KMS-11 (cell line): ENCODE results near the gene PLEKHM2.

Experiments
- H2AFZ ChIP-seq: fragments of 200-600 bp; sonication (generic); 2 replicates; pipeline ENCODE4 v1.6.1; 2016; ENCODE audit warnings: antibody characterized with exemption, mixed run types, low read depth
- H3K27ac ChIP-seq: fragments of 200-600 bp; sonication (generic); 2 replicates; pipeline ENCODE4 v1.6.1; 2016; ENCODE audit warnings: mild to moderate bottlenecking, mixed run types
- H3K27me3 ChIP-seq: fragments of 200-600 bp; sonication (generic); 2 replicates; pipeline ENCODE4 v1.6.1; 2017; ENCODE audit warnings: mild to moderate bottlenecking, low read depth, mixed run types, moderate library complexity; ENCODE audit not compliant: insufficient read depth
- H3K36me3 ChIP-seq: fragments of 200-600 bp; sonication (generic); 2 replicates; pipeline ENCODE4 v1.6.1; 2017; ENCODE audit warnings: mild to moderate bottlenecking, mixed run types; ENCODE audit not compliant: insufficient read depth
- H3K4me1 ChIP-seq: fragments of 200-600 bp; sonication (generic); 2 replicates; pipeline ENCODE4 v1.6.1; 2016; ENCODE audit warnings: mild to moderate bottlenecking, low read depth, mixed run types; ENCODE audit not compliant: poor library complexity, severe bottlenecking
- H3K4me2 ChIP-seq: fragments of 200-600 bp; sonication (generic); 2 replicates; pipeline ENCODE4 v1.7.0; 2016; ENCODE audit warnings: mild to moderate bottlenecking, mixed run types
- H3K4me3 ChIP-seq: fragments of 200-600 bp; sonication (generic); IDR thresholded peaks from 2 replicates; pipeline ENCODE4 v1.6.1; 2017; ENCODE audit warnings: low read depth, low read length, mixed read lengths; ENCODE audit not compliant: insufficient read depth
- H3K79me2 ChIP-seq: fragments of 200-600 bp; sonication (generic); 2 replicates; pipeline ENCODE4 v1.6.1; 2016; ENCODE audit warnings: low read depth, mixed run types; ENCODE audit not compliant: insufficient read depth
- H3K9ac ChIP-seq: fragments of 200-600 bp; sonication (generic); 2 replicates; pipeline ENCODE4 v1.6.1; 2016; ENCODE audit warnings: mild to moderate bottlenecking, mixed run types
- H4K20me1 ChIP-seq: fragments of 200-600 bp; sonication (generic); 2 replicates; pipeline ENCODE4 v1.6.1; 2016; ENCODE audit warnings: mild to moderate bottlenecking, mixed run types; ENCODE audit not compliant: insufficient read depth
- TF ChIP-seq, protein P1 (sequence below): fragments of 200-600 bp; sonication (generic); conservative IDR thresholded peaks from 2 replicates; pipeline ENCODE4 v1.6.1; 2017; ENCODE audit warnings: low read depth, mild to moderate bottlenecking, antibody characterized with exemption, low read length, moderate library complexity, mixed read lengths

PLEKHM2 gene

DNA sequence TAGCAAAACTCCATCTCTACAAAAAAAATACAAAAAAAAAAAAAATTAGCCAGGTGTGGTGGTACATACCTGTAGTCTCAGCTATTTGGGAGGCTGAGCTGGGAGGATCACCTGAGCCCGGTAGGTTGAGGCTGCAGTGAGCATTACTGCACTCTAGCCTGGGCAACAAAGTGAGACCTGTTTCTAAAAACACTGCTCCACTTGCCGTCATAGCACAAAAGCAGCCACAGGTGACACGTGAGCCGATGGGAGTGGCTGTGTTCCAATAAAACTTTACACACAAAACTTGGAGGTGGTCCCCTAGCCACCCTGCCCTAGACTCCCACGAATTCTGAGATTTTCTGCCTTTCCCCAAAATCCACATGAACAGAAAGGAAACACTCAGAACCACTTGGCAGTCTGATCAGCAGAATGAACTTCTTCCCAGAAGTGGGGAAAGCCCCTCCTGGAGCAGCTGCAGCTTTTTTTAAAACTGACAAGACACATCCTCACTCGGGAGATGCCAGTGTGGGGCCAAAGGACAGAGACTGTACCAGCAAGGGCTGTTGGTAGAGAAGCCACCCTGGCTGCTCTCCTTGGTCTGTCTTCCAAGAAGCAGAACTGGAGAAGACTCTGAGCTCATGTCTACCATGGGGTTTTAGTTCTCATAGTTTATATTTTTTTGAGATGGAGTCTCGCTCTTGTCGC is 23.3 kb downstream of the PLEKHM2 start:
- Histone ChIP-seq H3K36me3 (no peaks in the 10 kb centered on the region), H4K20me1 (no peaks in the 10 kb centered on the region), H3K79me2 (peaks cover 11% of the 10 kb centered on the region; the same call in 1 of the 2 replicates), H3K27ac (no peak overlapping the region), H2AFZ (no peak overlapping the region), H3K9ac (no peak overlapping the region), H3K4me2 (no peak overlapping the region), H3K4me3 (no peak overlapping the region), H3K4me1 (peaks cover 3% of the 10 kb centered on the region), H3K27me3 (no peaks in the 10 kb centered on the region)
- TF ChIP-seq, protein P1, sequence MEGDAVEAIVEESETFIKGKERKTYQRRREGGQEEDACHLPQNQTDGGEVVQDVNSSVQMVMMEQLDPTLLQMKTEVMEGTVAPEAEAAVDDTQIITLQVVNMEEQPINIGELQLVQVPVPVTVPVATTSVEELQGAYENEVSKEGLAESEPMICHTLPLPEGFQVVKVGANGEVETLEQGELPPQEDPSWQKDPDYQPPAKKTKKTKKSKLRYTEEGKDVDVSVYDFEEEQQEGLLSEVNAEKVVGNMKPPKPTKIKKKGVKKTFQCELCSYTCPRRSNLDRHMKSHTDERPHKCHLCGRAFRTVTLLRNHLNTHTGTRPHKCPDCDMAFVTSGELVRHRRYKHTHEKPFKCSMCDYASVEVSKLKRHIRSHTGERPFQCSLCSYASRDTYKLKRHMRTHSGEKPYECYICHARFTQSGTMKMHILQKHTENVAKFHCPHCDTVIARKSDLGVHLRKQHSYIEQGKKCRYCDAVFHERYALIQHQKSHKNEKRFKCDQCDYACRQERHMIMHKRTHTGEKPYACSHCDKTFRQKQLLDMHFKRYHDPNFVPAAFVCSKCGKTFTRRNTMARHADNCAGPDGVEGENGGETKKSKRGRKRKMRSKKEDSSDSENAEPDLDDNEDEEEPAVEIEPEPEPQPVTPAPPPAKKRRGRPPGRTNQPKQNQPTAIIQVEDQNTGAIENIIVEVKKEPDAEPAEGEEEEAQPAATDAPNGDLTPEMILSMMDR, result no peak

DNA sequence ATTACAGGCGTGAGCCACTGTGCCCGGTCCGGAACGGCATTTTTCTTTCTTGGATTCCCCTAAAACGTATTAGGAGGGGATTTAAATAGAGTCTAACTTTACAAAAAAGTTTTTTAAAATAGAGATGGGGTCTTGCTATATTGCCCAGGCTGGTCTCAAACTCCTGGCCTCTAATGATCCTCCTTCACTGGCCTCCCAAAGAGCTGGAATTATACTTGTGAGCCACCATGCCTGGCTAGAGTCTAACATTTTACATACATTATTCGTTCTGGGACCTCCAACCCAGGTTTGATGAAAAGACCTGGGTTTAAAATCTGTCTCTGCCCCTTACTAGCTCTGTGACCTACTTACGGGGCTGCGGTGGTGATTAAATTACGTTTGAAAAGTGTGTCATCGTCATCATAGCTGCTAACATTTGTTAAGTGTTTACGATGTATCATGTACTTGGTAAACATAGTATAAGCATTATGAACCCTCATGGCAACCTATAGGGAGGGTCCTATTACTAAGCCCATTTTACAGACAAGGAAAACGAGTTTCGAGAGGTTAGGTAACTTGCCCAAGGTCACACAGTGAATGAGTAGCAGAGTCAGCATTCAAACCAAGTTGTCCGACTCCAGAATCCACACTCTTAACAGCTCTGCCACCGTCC is 24.5 kb downstream of the PLEKHM2 start:
- H3K36me3 ChIP-seq, result no peaks in the 10 kb centered on the region
- H3K79me2 ChIP-seq, result peaks cover 10% of the 10 kb centered on the region; the same call in 1 of the 2 replicates
- H3K4me3 ChIP-seq, result no peak overlapping the region
- H4K20me1 ChIP-seq, result no peaks in the 10 kb centered on the region
- H3K27me3 ChIP-seq, result no peaks in the 10 kb centered on the region
- no peak overlapping the region for H3K9ac ChIP-seq
- H3K4me1 ChIP-seq, result peaks cover 3% of the 10 kb centered on the region
- TF ChIP-seq, protein P1, result no peak
- H2AFZ ChIP-seq, result no peak overlapping the region
- H3K4me2 ChIP-seq, result no peak overlapping the region
- no peak overlapping the region for H3K27ac ChIP-seq

DNA sequence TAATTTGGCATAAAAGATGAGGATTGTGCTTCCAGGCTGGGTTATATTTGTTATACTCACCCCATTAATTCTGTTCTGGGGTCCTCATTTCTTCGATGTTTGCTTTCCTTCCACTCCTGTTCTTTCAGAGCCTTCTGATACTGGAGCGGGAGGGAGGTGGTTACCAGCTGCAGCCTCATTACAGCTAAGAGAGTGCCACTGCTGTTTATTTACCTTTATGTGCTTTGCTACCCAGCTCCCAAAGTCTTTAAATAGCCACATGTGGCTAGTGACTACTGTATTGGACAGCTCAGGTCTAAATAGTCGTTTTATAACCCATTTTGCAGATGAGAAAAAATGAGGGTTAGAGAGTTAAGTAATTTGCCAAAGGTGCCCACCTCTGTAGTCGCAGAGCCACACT is 25.1 kb downstream of the PLEKHM2 start:
- no peak overlapping the region for H2AFZ ChIP-seq
- H3K4me1 ChIP-seq, result peaks cover 3% of the 10 kb centered on the region
- H3K79me2 ChIP-seq, result peaks cover 10% of the 10 kb centered on the region; the same call in 1 of the 2 replicates
- no peak overlapping the region for H3K4me2 ChIP-seq
- H3K27ac ChIP-seq, result no peak overlapping the region
- no peak overlapping the region for H3K4me3 ChIP-seq
- no peaks in the 10 kb centered on the region for H3K27me3 ChIP-seq
- H3K36me3 ChIP-seq, result no peaks in the 10 kb centered on the region
- H4K20me1 ChIP-seq, result no peaks in the 10 kb centered on the region
- TF ChIP-seq, protein P1, result no peak
- no peak overlapping the region for H3K9ac ChIP-seq

DNA sequence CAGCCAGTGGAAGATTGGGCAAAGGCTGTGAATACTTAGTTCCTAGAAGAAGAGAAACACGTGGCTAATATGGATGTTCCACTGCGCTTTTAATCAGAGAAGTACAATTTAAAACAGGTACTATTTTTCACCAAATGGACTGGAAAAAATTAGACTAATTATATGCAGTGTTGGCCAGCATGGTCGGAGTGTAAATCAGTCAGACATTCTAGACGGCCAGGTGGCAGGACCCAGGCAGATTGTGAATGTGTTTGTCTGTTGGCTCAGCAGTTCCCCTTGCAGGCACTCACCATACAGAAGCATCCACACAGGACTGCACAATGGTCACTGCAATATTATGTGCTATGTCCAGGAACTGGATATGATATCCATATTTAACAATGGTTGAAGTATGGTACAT is 28.0 kb downstream of the PLEKHM2 start:
- Histone ChIP-seq H4K20me1 (no peaks in the 10 kb centered on the region), H3K9ac (no peak overlapping the region), H3K27me3 (no peaks in the 10 kb centered on the region), H3K27ac (no peak overlapping the region), H3K4me2 (no peak overlapping the region), H3K36me3 (peaks cover 3% of the 10 kb centered on the region; the same call in 1 of the 2 replicates), H3K79me2 (peaks cover 10% of the 10 kb centered on the region; the same call in 1 of the 2 replicates), H2AFZ (no peak overlapping the region), H3K4me1 (peaks cover 3% of the 10 kb centered on the region), H3K4me3 (no peak overlapping the region)
- TF ChIP-seq, protein P1, result no peak
